H9 (cell line): Measurements from ENCODE around the gene ANKRD55. TPM values are rescaled to one million over a fixed set of nuclear protein-coding genes. Genes with fewer than 3 reads are reported as not detected.
"Not testable (repeated sequence)": the region's sequence is repeated elsewhere in the genome, so short reads cannot be mapped to it uniquely, and the experiment has no call there.

ENCODE experiments used
- DNase-seq: peaks from one replicate; pipeline ENCODE4 v3.0.0-alpha.2; 2017
- H2AFZ ChIP-seq: one replicate; pipeline ENCODE4 v1.6.1; 2013; ENCODE audit warnings: mild to moderate bottlenecking, low read length, control low read depth, moderate library complexity
- H2AK5ac ChIP-seq: 2 replicates; pipeline ENCODE4 v1.6.1; 2013; ENCODE audit warnings: low read length, control low read depth, mixed read lengths; ENCODE audit not compliant: insufficient read length
- H2BK120ac ChIP-seq: one replicate; pipeline ENCODE4 v1.6.1; 2013; ENCODE audit warnings: low read depth, mild to moderate bottlenecking, low read length, control low read depth, inconsistent platforms; ENCODE audit not compliant: poor library complexity, severe bottlenecking
- H2BK12ac ChIP-seq: 2 replicates; pipeline ENCODE4 v1.6.1; 2013; ENCODE audit warnings: low read length, control low read depth, mixed read lengths, low read depth; ENCODE audit not compliant: insufficient read length
- H2BK15ac ChIP-seq: 2 replicates; pipeline ENCODE4 v1.6.1; 2013; ENCODE audit warnings: low read depth, low read length, control low read depth
- H2BK20ac ChIP-seq: one replicate; pipeline ENCODE4 v1.6.1; 2013; ENCODE audit warnings: low read depth, mild to moderate bottlenecking, low read length, control low read depth, inconsistent platforms; ENCODE audit not compliant: poor library complexity, severe bottlenecking
- H2BK5ac ChIP-seq: 2 replicates; pipeline ENCODE4 v1.6.1; 2013; ENCODE audit warnings: low read length, control low read depth, mixed read lengths; ENCODE audit not compliant: insufficient read length
- H3K14ac ChIP-seq: 2 replicates; pipeline ENCODE4 v1.6.1; 2013; ENCODE audit warnings: low read length, control low read depth; ENCODE audit not compliant: insufficient read depth
- H3K18ac ChIP-seq: 2 replicates; pipeline ENCODE4 v1.6.1; 2013; ENCODE audit warnings: low read depth, mild to moderate bottlenecking, mixed read lengths, low read length, control low read depth; ENCODE audit not compliant: insufficient read length
- H3K23ac ChIP-seq: 2 replicates; pipeline ENCODE4 v1.6.1; 2013; ENCODE audit warnings: low read length, control low read depth, mixed read lengths, low read depth; ENCODE audit not compliant: insufficient read length
- H3K23me2 ChIP-seq: 2 replicates; pipeline ENCODE4 v1.6.1; 2013; ENCODE audit warnings: low read depth, mild to moderate bottlenecking, mixed read lengths, low read length, control low read depth; ENCODE audit not compliant: insufficient read length, poor library complexity, severe bottlenecking
- H3K27ac ChIP-seq: 2 replicates; pipeline ENCODE4 v1.5.1; 2013; ENCODE audit warnings: low read length, control low read depth, mixed read lengths, low read depth; ENCODE audit not compliant: insufficient read length
- H3K27me3 ChIP-seq: 2 replicates; pipeline ENCODE4 v1.6.1; 2013; ENCODE audit warnings: low read length, control low read depth, inconsistent platforms; ENCODE audit not compliant: insufficient read depth
- H3K4ac ChIP-seq: 2 replicates; pipeline ENCODE4 v1.6.1; 2013; ENCODE audit warnings: low read depth, mild to moderate bottlenecking, control low read depth, inconsistent platforms, low read length, moderate library complexity
- H3K4me1 ChIP-seq: 2 replicates; pipeline ENCODE4 v1.6.1; 2013; ENCODE audit warnings: low read length, control low read depth, inconsistent platforms; ENCODE audit not compliant: insufficient read depth
- H3K4me2 ChIP-seq: 2 replicates; pipeline ENCODE4 v1.6.1; 2013; ENCODE audit warnings: low read length, control low read depth, mixed read lengths; ENCODE audit not compliant: insufficient read length, insufficient read depth
- H3K56ac ChIP-seq: 2 replicates; pipeline ENCODE4 v1.6.1; 2013; ENCODE audit warnings: low read depth, mild to moderate bottlenecking, mixed read lengths, low read length, control low read depth; ENCODE audit not compliant: insufficient read length
- H3K79me1 ChIP-seq: 2 replicates; pipeline ENCODE4 v1.6.1; 2013; ENCODE audit warnings: low read depth, mild to moderate bottlenecking, moderate library complexity, low read length, control low read depth, inconsistent platforms; ENCODE audit not compliant: insufficient read depth, poor library complexity, severe bottlenecking
- H3K79me2 ChIP-seq: 2 replicates; pipeline ENCODE4 v1.6.1; 2013; ENCODE audit warnings: low read length, control low read depth, inconsistent platforms; ENCODE audit not compliant: insufficient read depth
- H3K9ac ChIP-seq: 2 replicates; pipeline ENCODE4 v1.6.1; 2013; ENCODE audit warnings: low read length, control low read depth, mixed read lengths; ENCODE audit not compliant: insufficient read length; ENCODE audit errors: extremely low read depth
- H3K9me3 ChIP-seq: one replicate; pipeline ENCODE4 v1.6.1; 2013; ENCODE audit warnings: low read depth, low read length, inconsistent platforms; ENCODE audit not compliant: control insufficient read depth
- H3T11ph ChIP-seq: one replicate; pipeline ENCODE4 v1.6.1; 2013; ENCODE audit warnings: mild to moderate bottlenecking, low read length, control low read depth, inconsistent platforms
- H4K20me1 ChIP-seq: one replicate; pipeline ENCODE4 v1.6.1; 2013; ENCODE audit not compliant: control insufficient read depth, insufficient read length, insufficient read depth
- H4K5ac ChIP-seq: 2 replicates; pipeline ENCODE4 v1.6.1; 2013; ENCODE audit warnings: low read depth, mild to moderate bottlenecking, mixed read lengths, low read length, control low read depth; ENCODE audit not compliant: insufficient read length
- H4K8ac ChIP-seq: replicated peaks from 2 replicates; pipeline ENCODE4 v1.6.1; 2013; ENCODE audit warnings: low read length, control low read depth, mixed read lengths, low read depth; ENCODE audit not compliant: insufficient read length
- H4K91ac ChIP-seq: 2 replicates; pipeline ENCODE4 v1.6.1; 2013; ENCODE audit warnings: low read depth, mild to moderate bottlenecking, moderate library complexity, mixed read lengths, low read length, control low read depth; ENCODE audit not compliant: insufficient read length
- H3K27ac Mint-ChIP-seq, 3 experiments: 2 replicates in 2 of 3; 3 replicates in 1 of 3; pipeline ENCODE4 v1.8.0; 2020 to 2021; ENCODE audit warnings: mixed read lengths in 3 of 3, mild to moderate bottlenecking in 1 of 3, moderate library complexity in 1 of 3
- H3K27me3 Mint-ChIP-seq: 2 replicates; pipeline ENCODE4 v1.8.0; 2021; ENCODE audit warnings: low read depth, mild to moderate bottlenecking, moderate library complexity, mixed read lengths
- H3K36me3 Mint-ChIP-seq, 3 experiments: 2 replicates in 2 of 3; 3 replicates in 1 of 3; pipeline ENCODE4 v1.8.0; 2020 to 2021; ENCODE audit warnings: low read depth in 3 of 3, mixed read lengths in 3 of 3; ENCODE audit not compliant: insufficient read depth in 1 of 3
- H3K4me1 Mint-ChIP-seq, 2 experiments: 2 replicates each; pipeline ENCODE4 v1.8.0; 2020; ENCODE audit warnings: mixed read lengths in 2 of 2
- H3K4me3 Mint-ChIP-seq, 2 experiments: 2 replicates in 1 of 2; 3 replicates in 1 of 2; pipeline ENCODE4 v1.8.0; 2020 to 2021; ENCODE audit warnings: mild to moderate bottlenecking in 2 of 2, mixed read lengths in 2 of 2, moderate library complexity in 1 of 2
- H3K9me3 Mint-ChIP-seq, 2 experiments: 2 replicates in 1 of 2; 3 replicates in 1 of 2; pipeline ENCODE4 v1.8.0; 2020; ENCODE audit warnings: mild to moderate bottlenecking in 2 of 2, mixed read lengths in 2 of 2, moderate library complexity in 1 of 2
- WGBS: extraction: QIAGEN DNeasy Blood & Tissue Kit; methylation state at CpG from one replicate; pipeline ENCODE4 v1.1.7; 2013; ENCODE audit warnings: missing lambda C conversion rate, low lambda C conversion rate, mixed read lengths; ENCODE audit not compliant: insufficient read length; ENCODE audit errors: extremely low coverage; 5-methylcytosine and 5-hydroxymethylcytosine counted together
- total RNA-seq: library from RNA; stranded (reverse); gene quantifications from 2 replicates; pipeline ENCODE4 v1.2.1, GENCODE V29; 2021
- TF ChIP-seq, protein P1 (sequence below): fragments of 200-600 bp; sonication (generic); conservative IDR thresholded peaks from 3 replicates; pipeline ENCODE4 v1.8.0; 2021; ENCODE audit warnings: antibody characterized with exemption, mild to moderate bottlenecking

ANKRD55 gene
- total RNA-seq, 1 experiment from 2014 or later, result not detected

DNA sequence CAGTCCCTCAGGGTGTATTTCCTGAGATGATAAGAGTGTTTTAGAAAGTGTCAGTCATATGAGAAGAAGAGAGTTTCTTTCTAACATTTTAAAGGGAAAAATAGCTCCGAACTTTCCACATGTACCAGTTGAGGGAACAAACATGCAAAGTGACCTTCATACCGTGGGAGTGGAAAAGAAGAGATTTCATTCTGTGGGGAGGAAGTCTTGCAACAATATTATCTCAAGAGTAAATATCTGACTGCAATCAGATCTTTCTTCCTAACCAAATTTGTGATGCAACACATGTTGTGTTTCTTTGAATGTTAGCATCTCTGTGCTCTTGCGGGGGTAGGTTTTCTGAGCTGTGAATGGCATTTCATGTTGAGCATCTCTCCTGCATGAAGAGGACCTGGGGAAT, 30.6 kb downstream of the ANKRD55 start:
- H3K56ac ChIP-seq, result no peak overlapping the region
- H4K8ac ChIP-seq, result no peak overlapping the region
- no peaks in the 10 kb centered on the region for H3K4me1 ChIP-seq
- no peaks in the 10 kb centered on the region; a peak in 1 of 4 replicates for H3K4me1 Mint-ChIP-seq
- H2BK12ac ChIP-seq, result no peak overlapping the region
- H3K79me1 ChIP-seq, result no peaks in the 10 kb centered on the region
- no peaks in the 10 kb centered on the region for H3K36me3 Mint-ChIP-seq
- no peak overlapping the region for H2BK20ac ChIP-seq
- no peak overlapping the region for H2AFZ ChIP-seq
- no peak overlapping the region for H2BK15ac ChIP-seq
- no peaks in the 10 kb centered on the region for H3K9me3 ChIP-seq
- no peak overlapping the region for H3K4me2 ChIP-seq
- H4K91ac ChIP-seq, result no peak overlapping the region
- no peak overlapping the region for H3K4me3 Mint-ChIP-seq
- H3K27me3 Mint-ChIP-seq, result no peaks in the 10 kb centered on the region
- H3K27ac Mint-ChIP-seq, result no peak overlapping the region
- H2BK5ac ChIP-seq, result no peak overlapping the region
- no peaks in the 10 kb centered on the region for H4K20me1 ChIP-seq
- no peak overlapping the region for H3K9ac ChIP-seq
- no CpG with 5 or more reads among the region's 3 CpGs for WGBS
- H3K9me3 Mint-ChIP-seq, result no peaks in the 10 kb centered on the region
- no peak overlapping the region for H3K4ac ChIP-seq
- H3K79me2 ChIP-seq, result no peaks in the 10 kb centered on the region
- no peak overlapping the region for H4K5ac ChIP-seq
- H2AK5ac ChIP-seq, result no peak overlapping the region
- H3K27ac ChIP-seq, result no peak overlapping the region
- TF ChIP-seq, protein P1, sequence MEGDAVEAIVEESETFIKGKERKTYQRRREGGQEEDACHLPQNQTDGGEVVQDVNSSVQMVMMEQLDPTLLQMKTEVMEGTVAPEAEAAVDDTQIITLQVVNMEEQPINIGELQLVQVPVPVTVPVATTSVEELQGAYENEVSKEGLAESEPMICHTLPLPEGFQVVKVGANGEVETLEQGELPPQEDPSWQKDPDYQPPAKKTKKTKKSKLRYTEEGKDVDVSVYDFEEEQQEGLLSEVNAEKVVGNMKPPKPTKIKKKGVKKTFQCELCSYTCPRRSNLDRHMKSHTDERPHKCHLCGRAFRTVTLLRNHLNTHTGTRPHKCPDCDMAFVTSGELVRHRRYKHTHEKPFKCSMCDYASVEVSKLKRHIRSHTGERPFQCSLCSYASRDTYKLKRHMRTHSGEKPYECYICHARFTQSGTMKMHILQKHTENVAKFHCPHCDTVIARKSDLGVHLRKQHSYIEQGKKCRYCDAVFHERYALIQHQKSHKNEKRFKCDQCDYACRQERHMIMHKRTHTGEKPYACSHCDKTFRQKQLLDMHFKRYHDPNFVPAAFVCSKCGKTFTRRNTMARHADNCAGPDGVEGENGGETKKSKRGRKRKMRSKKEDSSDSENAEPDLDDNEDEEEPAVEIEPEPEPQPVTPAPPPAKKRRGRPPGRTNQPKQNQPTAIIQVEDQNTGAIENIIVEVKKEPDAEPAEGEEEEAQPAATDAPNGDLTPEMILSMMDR, result no peak
- no peaks in the 10 kb centered on the region for H3K23me2 ChIP-seq
- H2BK120ac ChIP-seq, result no peak overlapping the region
- no peak overlapping the region for H3T11ph ChIP-seq
- no peak overlapping the region for H3K14ac ChIP-seq
- DNase-seq, result no peak
- no peak overlapping the region for H3K23ac ChIP-seq
- H3K18ac ChIP-seq, result no peak overlapping the region
- no peaks in the 10 kb centered on the region for H3K27me3 ChIP-seq

DNA sequence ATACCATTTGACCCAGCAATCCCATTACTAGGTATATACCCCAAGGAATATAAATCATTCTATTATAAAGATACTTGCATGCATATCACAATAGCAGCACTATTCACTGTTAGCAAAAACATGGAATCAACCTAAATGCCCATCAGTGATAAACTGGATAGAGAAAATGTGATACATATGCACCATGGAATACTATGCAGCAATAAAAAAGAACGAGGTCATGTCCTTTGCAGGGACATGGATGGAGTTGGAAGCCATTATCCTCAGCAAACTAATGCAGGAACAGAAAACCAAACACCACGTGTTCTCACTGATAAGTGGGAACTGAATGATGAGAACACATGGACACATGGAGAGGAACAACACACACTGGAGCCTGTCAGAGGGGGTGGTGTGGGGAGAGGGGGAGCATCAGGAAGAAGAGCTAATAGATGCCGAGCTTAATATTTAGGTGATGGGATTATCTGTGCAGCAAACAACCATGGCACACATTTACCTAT, 31.3 kb downstream of the ANKRD55 start:
- H3K9ac ChIP-seq, H3K23ac ChIP-seq, H3K79me1 ChIP-seq, H3K27ac Mint-ChIP-seq, H3K36me3 Mint-ChIP-seq, H3K14ac ChIP-seq, H3K79me2 ChIP-seq, H3K27ac ChIP-seq, H3K4ac ChIP-seq, H3K4me1 Mint-ChIP-seq, H2BK5ac ChIP-seq, H2AFZ ChIP-seq, H4K5ac ChIP-seq, H2BK15ac ChIP-seq, H3K4me2 ChIP-seq, H3K56ac ChIP-seq, H4K20me1 ChIP-seq, H3K18ac ChIP-seq, H4K8ac ChIP-seq, H2AK5ac ChIP-seq, H2BK120ac ChIP-seq, H3K27me3 ChIP-seq, H3K4me3 Mint-ChIP-seq, H3K9me3 Mint-ChIP-seq, DNase-seq, H2BK12ac ChIP-seq, H3T11ph ChIP-seq, H3K9me3 ChIP-seq, H3K4me1 ChIP-seq, H3K27me3 Mint-ChIP-seq, H3K23me2 ChIP-seq, H2BK20ac ChIP-seq, H4K91ac ChIP-seq: not testable (repeated sequence)
- WGBS, result no CpG with 5 or more reads among the region's 3 CpGs
